Stimulated activated CD4-positive, alpha-beta T cell treated with anti-CD3 and anti-CD28 coated beads, Interleukin-2, amount 100 ng/mL, for 48 hours (primary cell): ENCODE data around the gene DNAJC7.
"Not testable (repeated sequence)": the region's sequence is repeated elsewhere in the genome, so short reads cannot be mapped to it uniquely, and the experiment has no call there.

ENCODE experiments used
- DNase-seq, 2 donors: peaks; one replicate each; pipeline ENCODE4 v3.0.0-alpha.2; 2020

Gene DNAJC7

GRCh38 chr17:41948762-41949460 lies 68.3 kb downstream of the DNAJC7 start:
- no peak for DNase-seq

DNA sequence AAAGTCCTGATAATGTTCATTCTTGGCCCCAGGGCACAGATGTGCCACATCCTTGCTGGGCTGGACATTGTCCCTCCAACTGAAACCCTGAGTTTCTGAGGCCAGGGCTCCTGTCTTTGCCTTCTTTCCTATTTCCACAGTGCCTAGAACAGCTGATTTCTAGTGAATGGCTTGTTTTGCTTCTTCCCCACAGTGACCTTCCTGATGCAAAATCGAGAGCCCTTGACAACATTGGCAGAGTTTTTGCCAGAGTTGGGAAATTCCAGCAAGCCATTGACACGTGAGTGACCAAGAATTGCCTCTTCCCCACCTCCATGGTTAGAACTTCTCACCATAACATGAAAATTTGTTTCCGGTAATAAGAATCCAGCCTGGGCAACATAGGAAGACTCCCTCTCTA lies 72.3 kb downstream of the DNAJC7 start:
- no peak for DNase-seq

DNA sequence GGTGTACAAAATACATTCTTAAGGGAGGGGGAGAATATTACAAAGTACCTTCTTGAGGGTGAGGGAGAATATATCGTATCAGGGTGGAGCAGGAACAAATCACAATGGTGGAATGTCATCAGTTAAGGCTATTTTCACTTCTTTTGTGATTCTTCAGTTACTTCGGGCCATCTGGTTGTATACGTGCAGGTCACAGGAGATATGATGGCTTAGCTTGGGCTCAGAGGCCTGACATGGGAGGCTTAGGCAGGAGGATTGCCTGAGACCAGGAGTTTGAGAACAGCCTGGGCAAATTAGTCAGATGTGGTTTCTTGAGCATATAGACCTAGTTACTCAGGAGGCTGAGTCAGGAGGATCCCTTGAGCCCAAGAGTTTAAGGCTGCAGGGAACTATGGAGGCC lies 73.7 kb downstream of the DNAJC7 start:
- DNase-seq = no peak

GRCh38 chr17:41942626-41943373 lies 74.4 kb downstream of the DNAJC7 start:
- DNase-seq = no peak

GRCh38 chr17:41941168-41941567 lies 76.1 kb downstream of the DNAJC7 start:
- DNase-seq = no peak

DNA sequence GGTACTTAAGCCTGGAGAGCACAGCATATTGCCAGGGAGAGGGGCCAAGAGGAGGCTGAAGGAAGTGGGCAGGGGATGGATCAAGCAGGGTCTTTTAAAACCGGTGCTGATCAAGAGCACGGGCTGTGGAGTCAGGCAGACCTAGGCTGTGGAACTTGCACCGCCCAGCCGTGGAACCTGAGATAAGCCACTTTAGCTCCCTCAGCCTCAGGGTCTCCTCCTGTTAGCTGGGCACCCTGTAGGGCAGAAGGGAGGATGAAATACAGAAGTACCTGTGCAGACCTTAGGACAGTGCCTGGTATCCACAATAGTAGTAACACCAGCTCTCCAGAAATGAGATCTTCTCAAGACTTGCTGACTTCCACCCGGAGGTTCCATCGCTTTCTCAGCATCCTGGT lies 77.5 kb downstream of the DNAJC7 start:
- DNase-seq = no peak

DNA sequence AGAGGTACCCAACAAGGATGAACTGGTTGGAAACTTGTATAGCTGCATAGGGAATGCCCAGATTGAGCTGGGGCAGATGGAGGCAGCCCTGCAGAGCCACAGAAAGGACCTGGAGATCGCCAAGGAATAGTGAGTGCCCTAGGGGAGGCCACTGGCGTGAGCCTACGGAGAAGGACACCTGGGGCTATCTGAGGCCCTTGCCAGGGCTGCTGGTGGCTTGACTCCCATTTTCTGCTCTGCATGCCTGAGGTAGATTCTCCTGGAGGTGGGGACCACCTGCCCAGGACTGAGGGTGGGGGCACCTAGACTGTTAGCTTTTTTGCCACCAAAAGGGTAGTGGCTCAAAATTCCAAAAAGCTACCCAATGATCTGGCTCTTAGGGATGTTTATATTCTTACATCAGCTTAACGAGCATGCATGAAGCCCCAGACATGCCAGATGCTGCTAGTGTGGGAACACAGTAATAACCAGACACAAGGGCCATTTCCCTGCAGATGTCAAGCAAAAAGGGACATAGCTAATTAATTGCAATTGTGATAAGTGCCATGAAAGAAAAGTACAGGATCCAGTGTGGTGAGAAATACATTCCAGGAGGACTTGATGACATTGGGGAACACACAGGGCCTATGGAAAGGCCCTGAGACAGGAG lies 78.1 kb downstream of the DNAJC7 start:
- no peak for DNase-seq

DNA sequence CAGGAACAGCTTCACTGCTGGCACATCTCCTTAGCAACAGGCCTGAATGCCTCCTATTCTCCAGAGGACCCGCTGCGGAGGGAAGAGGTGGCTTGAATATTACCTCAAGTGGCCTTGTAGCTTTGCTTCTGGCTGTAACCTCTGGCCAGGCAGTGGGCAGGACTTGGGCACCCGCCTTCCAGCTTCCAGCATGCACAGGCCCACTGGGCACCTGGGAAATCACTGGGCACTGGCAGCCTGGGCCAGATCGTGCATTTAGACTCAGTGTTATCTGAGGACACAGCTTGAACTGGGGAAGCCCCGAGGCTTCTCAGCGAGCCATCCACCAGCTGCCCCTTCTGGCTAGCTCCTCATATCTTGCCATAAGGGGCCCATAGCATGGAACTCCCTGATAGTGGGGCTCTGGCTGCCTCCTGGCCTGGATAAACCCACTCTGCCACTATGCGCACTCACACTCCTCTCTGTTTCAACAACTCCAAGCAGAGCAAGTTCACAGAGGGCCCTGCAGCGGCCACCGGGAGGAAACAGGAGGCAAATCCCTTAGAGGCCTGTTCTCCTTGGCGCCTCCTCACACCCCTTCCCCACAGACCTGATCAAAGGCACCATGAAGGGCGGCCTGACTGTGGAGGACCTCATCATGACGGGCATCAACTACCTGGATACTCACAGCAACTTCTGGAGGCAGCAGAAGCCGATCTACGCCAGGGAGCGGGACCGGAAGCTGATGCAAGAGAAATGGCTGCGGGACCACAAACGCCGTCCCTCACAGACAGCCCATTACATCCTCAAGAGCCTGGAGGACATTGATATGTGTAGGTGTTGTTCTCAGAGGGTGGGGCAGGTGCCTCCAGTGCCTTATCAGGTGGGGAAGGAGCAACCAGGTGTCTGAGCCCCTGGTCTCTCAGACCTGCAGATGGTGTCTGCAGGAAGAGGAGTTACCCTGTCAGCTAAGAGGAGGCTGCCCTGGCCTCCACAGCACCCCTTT lies 79.0 kb downstream of the DNAJC7 start:
- no peak for DNase-seq

DNA sequence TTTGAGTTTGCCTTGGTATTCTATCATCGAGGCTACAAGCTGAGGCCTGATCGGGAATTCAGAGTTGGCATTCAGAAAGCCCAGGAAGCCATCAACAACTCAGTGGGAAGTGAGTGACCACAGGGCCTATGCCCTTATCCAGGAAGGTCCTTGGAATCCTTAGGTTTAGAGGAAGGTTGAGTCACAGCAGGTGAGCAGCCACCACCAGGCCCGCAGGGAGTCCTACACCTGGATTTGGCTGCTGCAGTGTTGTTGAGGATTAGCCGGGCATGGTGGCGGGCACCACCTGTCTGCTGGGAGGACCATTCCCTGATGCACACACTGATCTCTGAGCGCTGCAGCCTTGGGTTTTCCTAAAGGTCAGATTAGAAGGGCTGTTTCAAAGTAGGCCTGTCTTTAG lies 81.6 kb downstream of the DNAJC7 start:
- DNase-seq = no peak

- DNase-seq = no peak
These were observed 84.3 kb downstream of the DNAJC7 start for GRCh38 chr17:41932816-41933389.

GRCh38 chr17:41931715-41932114 lies 85.5 kb downstream of the DNAJC7 start:
- not testable (repeated sequence) for DNase-seq

- not testable (repeated sequence) for DNase-seq
These were observed 86.4 kb downstream of the DNAJC7 start for GRCh38 chr17:41930833-41931156.

- DNase-seq = peak; percentile 92
These were observed 87.0 kb downstream of the DNAJC7 start, which contains the start of gene ODAD4 for GRCh38 chr17:41930009-41930832. Gene ODAD4, plus strand, starts transcription at chr17:41930617. Its CDS starts 107 bp downstream, at chr17:41930724.

GRCh38 chr17:41928693-41929251 lies 88.5 kb downstream of the DNAJC7 start:
- DNase-seq = no peak
